CD4-positive, alpha-beta T cell treated with Interferon gamma for 1 hour (primary cell): ENCODE data around the gene GSN.
A peak's percentile ranks its signal among the peaks of the same experiment; 100 is the strongest.

Source experiments
- DNase-seq: peaks from one replicate; pipeline ENCODE4 v3.0.0-alpha.2; 2020

GSN gene

GRCh38 chr9:121246821-121247561 is 21.0 kb upstream of the GSN start:
- DNase-seq = no peak

GRCh38 chr9:121249563-121249962 is 18.4 kb upstream of the GSN start:
- peak; percentile 73 for DNase-seq

GRCh38 chr9:121252104-121252851 is 15.7 kb upstream of the GSN start:
- no peak for DNase-seq

GRCh38 chr9:121253162-121253561 is 14.8 kb upstream of the GSN start:
- no peak for DNase-seq

- DNase-seq = no peak
Measured at GRCh38 chr9:121253821-121254501, 14.0 kb upstream of the GSN start.

GRCh38 chr9:121259498-121259897 is 8.5 kb upstream of the GSN start:
- no peak for DNase-seq

- DNase-seq = no peak
Measured at GRCh38 chr9:121259935-121260334, 8.0 kb upstream of the GSN start.

GRCh38 chr9:121260457-121261106 is 7.4 kb upstream of the GSN start:
- no peak for DNase-seq

- no peak for DNase-seq
Measured at GRCh38 chr9:121261107-121261460, 6.9 kb upstream of the GSN start.

- DNase-seq = no peak
Measured at GRCh38 chr9:121261755-121262154, 6.2 kb upstream of the GSN start.

- DNase-seq = no peak
Measured at GRCh38 chr9:121262423-121262822, 5.5 kb upstream of the GSN start.

- DNase-seq = no peak
Measured at GRCh38 chr9:121262953-121263352, 5.0 kb upstream of the GSN start.

- DNase-seq = no peak
Measured at GRCh38 chr9:121266356-121266755, 1.6 kb upstream of the GSN start.

- DNase-seq = no peak
Measured at GRCh38 chr9:121266906-121267650, 884 bp upstream of the GSN start.

GRCh38 chr9:121268598-121268850 is 562 bp downstream of the GSN start:
- no peak for DNase-seq

GRCh38 chr9:121268851-121269641 is 1.1 kb downstream of the GSN start:
- DNase-seq = no peak

- DNase-seq = no peak
Measured at GRCh38 chr9:121269642-121270254, 1.8 kb downstream of the GSN start.

GRCh38 chr9:121271368-121272341 is 3.7 kb downstream of the GSN start:
- DNase-seq = peak; percentile 38

- DNase-seq = no peak
Measured at GRCh38 chr9:121272401-121272948, 4.5 kb downstream of the GSN start.
